HL-60 (cell line): ENCODE measurements around the gene USP40.

Experiments used
- DNase-seq, 2 experiments: peaks; one replicate each; pipeline ENCODE4 v3.0.0-alpha.2; 2010 to 2020; ENCODE audit warnings: low read depth in 1 of 2, low spot score in 1 of 2
- H3K27ac ChIP-seq: fragments of 250-450 bp; sonication (Bioruptor Pico); replicated peaks from 2 replicates; pipeline ENCODE4 v1.5.1; 2020; ENCODE audit warnings: mild to moderate bottlenecking, moderate library complexity
- H3K27me3 ChIP-seq: fragments of 250-450 bp; sonication (Bioruptor Pico); 2 replicates; pipeline ENCODE4 v1.5.1; 2021; ENCODE audit warnings: mild to moderate bottlenecking, moderate library complexity; ENCODE audit not compliant: insufficient read depth, poor library complexity, severe bottlenecking
- H3K4me3 ChIP-seq: replicated peaks from 2 replicates; pipeline ENCODE4 v1.5.1; 2011; ENCODE audit warnings: mild to moderate bottlenecking, control low read depth, low read length; ENCODE audit not compliant: insufficient read depth
- GABPA ChIP-seq: IDR thresholded peaks from 2 replicates; pipeline ENCODE4 v1.6.1; 2012; ENCODE audit warnings: low read depth
- POLR2AphosphoS5 ChIP-seq: IDR thresholded peaks from 2 replicates; pipeline ENCODE4 v1.6.1; 2012; ENCODE audit warnings: low read depth
- SPI1 ChIP-seq: IDR thresholded peaks from 2 replicates; pipeline ENCODE4 v1.6.1; 2012; ENCODE audit warnings: low read depth, mild to moderate bottlenecking, borderline replicate concordance
- TF ChIP-seq, protein P1 (sequence below): IDR thresholded peaks from one replicate; pipeline ENCODE4 v1.5.1; 2011; ENCODE audit warnings: low read length, control low read depth, inconsistent platforms; ENCODE audit not compliant: insufficient read depth
- TF ChIP-seq, protein P2 (sequence below): IDR thresholded peaks from 2 replicates; pipeline ENCODE4 v1.6.1; 2012; ENCODE audit warnings: low read depth; ENCODE audit not compliant: insufficient replicate concordance

USP40 gene

DNA sequence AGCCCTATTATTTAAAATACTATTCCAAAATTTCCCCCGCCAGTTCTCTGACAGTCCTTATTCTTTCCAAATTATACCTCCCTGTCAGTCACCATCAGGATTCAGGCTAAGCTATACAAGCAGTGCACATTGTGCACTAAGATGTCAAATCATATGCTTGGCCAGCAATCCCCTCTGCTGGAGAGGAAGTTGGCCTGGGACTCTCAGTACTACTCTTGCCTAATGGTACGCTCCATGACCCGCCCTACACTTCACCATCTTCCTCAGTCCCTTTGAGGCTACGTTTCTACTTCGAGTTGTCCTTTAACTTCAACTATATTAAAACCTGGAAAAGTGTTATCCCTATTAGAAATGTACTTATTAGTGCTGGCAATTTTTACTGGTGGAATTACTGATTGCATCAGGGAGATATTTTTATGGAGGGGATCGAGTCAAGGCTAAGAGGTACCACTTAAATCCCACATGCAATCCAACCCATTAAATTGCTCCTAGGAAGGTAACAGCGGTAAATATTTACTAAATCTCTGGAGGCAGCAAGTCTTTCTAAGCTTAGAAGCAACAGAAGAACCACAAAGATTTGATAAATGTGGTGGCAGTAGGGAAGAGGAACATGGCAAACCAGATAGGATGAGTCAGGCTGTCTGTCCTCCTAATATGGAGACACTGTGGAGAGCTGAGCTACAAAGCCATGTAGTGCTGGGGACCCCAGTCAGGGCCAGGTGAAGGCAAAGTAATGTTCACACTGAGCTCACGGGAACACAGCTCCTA, 2.7 kb downstream of the USP40 start:
- peak; percentile 85 for TF ChIP-seq SPI1
- TF ChIP-seq GABPA, result no peak
- TF ChIP-seq, protein P1, sequence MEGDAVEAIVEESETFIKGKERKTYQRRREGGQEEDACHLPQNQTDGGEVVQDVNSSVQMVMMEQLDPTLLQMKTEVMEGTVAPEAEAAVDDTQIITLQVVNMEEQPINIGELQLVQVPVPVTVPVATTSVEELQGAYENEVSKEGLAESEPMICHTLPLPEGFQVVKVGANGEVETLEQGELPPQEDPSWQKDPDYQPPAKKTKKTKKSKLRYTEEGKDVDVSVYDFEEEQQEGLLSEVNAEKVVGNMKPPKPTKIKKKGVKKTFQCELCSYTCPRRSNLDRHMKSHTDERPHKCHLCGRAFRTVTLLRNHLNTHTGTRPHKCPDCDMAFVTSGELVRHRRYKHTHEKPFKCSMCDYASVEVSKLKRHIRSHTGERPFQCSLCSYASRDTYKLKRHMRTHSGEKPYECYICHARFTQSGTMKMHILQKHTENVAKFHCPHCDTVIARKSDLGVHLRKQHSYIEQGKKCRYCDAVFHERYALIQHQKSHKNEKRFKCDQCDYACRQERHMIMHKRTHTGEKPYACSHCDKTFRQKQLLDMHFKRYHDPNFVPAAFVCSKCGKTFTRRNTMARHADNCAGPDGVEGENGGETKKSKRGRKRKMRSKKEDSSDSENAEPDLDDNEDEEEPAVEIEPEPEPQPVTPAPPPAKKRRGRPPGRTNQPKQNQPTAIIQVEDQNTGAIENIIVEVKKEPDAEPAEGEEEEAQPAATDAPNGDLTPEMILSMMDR, result no peak
- peak; percentile 52 to 78 for DNase-seq
- H3K4me3 ChIP-seq, result no peak overlapping the region
- peak overlapping the region; percentile 48 for H3K27ac ChIP-seq
- H3K27me3 ChIP-seq, result no peaks in the 10 kb centered on the region

DNA sequence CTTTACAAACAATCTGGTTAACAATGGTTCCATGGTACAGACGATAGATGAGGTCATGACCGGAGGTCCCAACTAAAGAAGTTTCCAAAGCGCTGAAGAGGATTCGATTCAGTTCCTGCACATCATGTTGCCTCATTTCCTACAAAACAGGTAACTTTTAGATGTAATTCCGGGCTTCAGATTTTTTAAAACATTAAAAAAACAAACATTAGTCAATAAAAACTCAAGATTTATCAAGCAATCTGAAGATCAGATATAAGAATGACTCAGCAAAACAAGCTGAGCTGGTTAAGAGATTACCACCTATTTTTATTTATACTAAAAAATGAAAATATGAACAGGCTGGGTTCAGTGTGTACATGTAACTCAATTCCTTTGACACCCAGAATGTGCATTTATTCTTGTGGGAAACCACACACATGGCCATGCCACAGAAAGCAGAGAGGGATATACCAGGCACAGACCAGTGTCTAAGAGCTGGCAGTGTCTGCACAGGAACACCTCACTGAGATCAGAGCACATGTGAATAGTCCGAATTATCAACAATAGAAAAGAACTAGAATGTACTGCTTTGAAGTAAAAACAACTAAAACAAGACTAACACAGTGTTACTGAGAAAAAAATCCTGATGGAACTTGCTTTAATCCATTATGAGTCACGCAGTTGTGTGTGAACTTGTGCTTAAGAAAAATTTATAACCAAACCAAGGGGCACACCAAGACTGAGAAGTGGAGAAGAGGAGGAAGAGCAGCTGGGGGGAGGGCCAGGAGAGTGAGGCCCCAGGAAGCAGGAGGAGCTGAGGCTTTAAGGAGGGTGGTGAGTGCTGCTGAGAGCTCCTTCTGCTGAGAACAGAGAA, 9.5 kb downstream of the USP40 start:
- no peaks in the 10 kb centered on the region for H3K27me3 ChIP-seq
- H3K27ac ChIP-seq, result peak overlapping the region; percentile 71
- no peak overlapping the region for H3K4me3 ChIP-seq
- peak; percentile 25 to 82 for DNase-seq
- peak; percentile 45; the same call in 1 of the 2 replicates for TF ChIP-seq SPI1
- TF ChIP-seq, protein P2, sequence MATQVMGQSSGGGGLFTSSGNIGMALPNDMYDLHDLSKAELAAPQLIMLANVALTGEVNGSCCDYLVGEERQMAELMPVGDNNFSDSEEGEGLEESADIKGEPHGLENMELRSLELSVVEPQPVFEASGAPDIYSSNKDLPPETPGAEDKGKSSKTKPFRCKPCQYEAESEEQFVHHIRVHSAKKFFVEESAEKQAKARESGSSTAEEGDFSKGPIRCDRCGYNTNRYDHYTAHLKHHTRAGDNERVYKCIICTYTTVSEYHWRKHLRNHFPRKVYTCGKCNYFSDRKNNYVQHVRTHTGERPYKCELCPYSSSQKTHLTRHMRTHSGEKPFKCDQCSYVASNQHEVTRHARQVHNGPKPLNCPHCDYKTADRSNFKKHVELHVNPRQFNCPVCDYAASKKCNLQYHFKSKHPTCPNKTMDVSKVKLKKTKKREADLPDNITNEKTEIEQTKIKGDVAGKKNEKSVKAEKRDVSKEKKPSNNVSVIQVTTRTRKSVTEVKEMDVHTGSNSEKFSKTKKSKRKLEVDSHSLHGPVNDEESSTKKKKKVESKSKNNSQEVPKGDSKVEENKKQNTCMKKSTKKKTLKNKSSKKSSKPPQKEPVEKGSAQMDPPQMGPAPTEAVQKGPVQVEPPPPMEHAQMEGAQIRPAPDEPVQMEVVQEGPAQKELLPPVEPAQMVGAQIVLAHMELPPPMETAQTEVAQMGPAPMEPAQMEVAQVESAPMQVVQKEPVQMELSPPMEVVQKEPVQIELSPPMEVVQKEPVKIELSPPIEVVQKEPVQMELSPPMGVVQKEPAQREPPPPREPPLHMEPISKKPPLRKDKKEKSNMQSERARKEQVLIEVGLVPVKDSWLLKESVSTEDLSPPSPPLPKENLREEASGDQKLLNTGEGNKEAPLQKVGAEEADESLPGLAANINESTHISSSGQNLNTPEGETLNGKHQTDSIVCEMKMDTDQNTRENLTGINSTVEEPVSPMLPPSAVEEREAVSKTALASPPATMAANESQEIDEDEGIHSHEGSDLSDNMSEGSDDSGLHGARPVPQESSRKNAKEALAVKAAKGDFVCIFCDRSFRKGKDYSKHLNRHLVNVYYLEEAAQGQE, result no peak
- TF ChIP-seq POLR2AphosphoS5, result no peak
- no peak; the same call in 1 of the 2 replicates for TF ChIP-seq GABPA
- TF ChIP-seq, protein P1, result no peak

DNA sequence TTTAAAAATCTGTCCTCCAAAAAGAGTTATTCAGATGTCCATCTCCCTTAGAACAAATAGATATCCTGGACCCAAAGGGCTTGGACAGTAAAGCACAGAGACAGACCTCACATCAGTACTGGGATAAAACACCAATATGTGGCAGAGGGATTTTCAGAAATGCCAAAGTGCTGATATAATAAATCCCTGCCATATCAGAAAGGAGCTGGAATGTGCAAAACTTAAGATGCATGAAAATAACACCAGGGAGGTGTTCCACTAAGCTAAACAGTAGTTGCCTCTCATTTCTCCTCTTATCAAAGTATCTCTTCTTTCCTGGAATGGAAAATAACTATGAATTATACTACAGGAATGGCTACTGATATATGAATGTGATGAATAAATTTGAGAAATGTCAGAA, 13.2 kb downstream of the USP40 start:
- Histone ChIP-seq H3K27me3 (no peaks in the 10 kb centered on the region), H3K27ac (peak overlapping the region; percentile 1; the same call in 1 of the 2 replicates), H3K4me3 (no peak overlapping the region)
- TF ChIP-seq, protein P1, result no peak
- TF ChIP-seq SPI1, result no peak
- no peak for TF ChIP-seq POLR2AphosphoS5
- no peak for TF ChIP-seq GABPA
- TF ChIP-seq, protein P2, result no peak
- no peak for DNase-seq
